Measurements from ENCODE around the gene IPPK. TPM values are rescaled to one million over a fixed set of nuclear protein-coding genes. Genes with fewer than 3 reads are reported as not detected.
"Not testable (repeated sequence)": the region's sequence is repeated elsewhere in the genome, so short reads cannot be mapped to it uniquely, and the experiment has no call there.

The IPPK gene
- total and polyA plus RNA-seq, 10 donors, result 6.1 to 14.6 (median 11.5) TPM

GRCh38 chr9:92595930-92596329 lies 74.0 kb downstream of the IPPK start:
- no peak for DNase-seq
- TF ChIP-seq POLR2A (IDR thresholded peaks at IDR 0.05), result no peak
- no peak for TF ChIP-seq CTCF (IDR thresholded peaks at IDR 0.05 in 8 of 11, conservative IDR thresholded peaks at IDR 0.05 in 3 of 11)
- no peak for TF ChIP-seq POLR2AphosphoS5 (IDR thresholded peaks at IDR 0.05)
- 94 to 100% (median 98%) methylated on average over 1 of the region's 1 CpG for WGBS, 5 donors
- no peaks in the 10 kb centered on the region for H3K4me1 ChIP-seq
- H3K27me3 ChIP-seq (replicated peaks in 1 of 7), result no peaks in the 10 kb centered on the region
- H3K4me3 ChIP-seq, result no peak overlapping the region
- no peaks in the 10 kb centered on the region for H3K9me3 ChIP-seq
- intact Hi-C loops (cut with DNase I; ENCODE audit: low total_unique reads), result no loop called here
- no peaks in the 10 kb centered on the region for H3K36me3 ChIP-seq
- no peak overlapping the region for H3K27ac ChIP-seq

- DNase-seq; intact Hi-C loops (cut with DNase I; ENCODE audit: low total_unique reads); H3K27ac ChIP-seq; H3K4me1 ChIP-seq; H3K36me3 ChIP-seq; H3K4me3 ChIP-seq; H3K27me3 ChIP-seq (replicated peaks in 1 of 7); H3K9me3 ChIP-seq: not testable (repeated sequence)
- WGBS, 5 donors, result 91 to 100% (median 95%) methylated on average over 1 of the region's 1 CpG
These were observed 74.9 kb downstream of the IPPK start for GRCh38 chr9:92595075-92595474.

GRCh38 chr9:92592946-92593861 lies 76.7 kb downstream of the IPPK start:
- no peak for DNase-seq
- Histone ChIP-seq H3K27me3 (replicated peaks in 1 of 7) (no peaks in the 10 kb centered on the region), H3K36me3 (no peaks in the 10 kb centered on the region), H3K4me3 (no peak overlapping the region), H3K27ac (no peak overlapping the region), H3K9me3 (no peaks in the 10 kb centered on the region), H3K4me1 (peaks cover 0 to 18% (median 6%) of the 10 kb centered on the region in 6 donors)
- TF ChIP-seq POLR2AphosphoS5 (IDR thresholded peaks at IDR 0.05) (no peak), CTCF (IDR thresholded peaks at IDR 0.05 in 8 of 11, conservative IDR thresholded peaks at IDR 0.05 in 3 of 11) (no peak), POLR2A (IDR thresholded peaks at IDR 0.05) (no peak)
- intact Hi-C loops (cut with DNase I; ENCODE audit: low total_unique reads), result no loop called here
- WGBS, 5 donors, result 56 to 70% (median 66%) methylated on average over 7 of the region's 7 CpGs

- Histone ChIP-seq H3K4me1 (peaks cover 0 to 18% (median 6%) of the 10 kb centered on the region in 6 donors), H3K27ac (no peak overlapping the region)
- intact Hi-C loops (cut with DNase I; ENCODE audit: low total_unique reads), result no loop called here
These were observed 77.4 kb downstream of the IPPK start for GRCh38 chr9:92592537-92592936.

More at GRCh38 chr9:92592537-92592936, 77.4 kb downstream of the IPPK start:
- 87 to 96% (median 88%) methylated on average over 1 of the region's 1 CpG for WGBS, 5 donors
- Histone ChIP-seq H3K36me3 (no peaks in the 10 kb centered on the region), H3K4me3 (no peak overlapping the region), H3K9me3 (no peaks in the 10 kb centered on the region), H3K27me3 (replicated peaks in 1 of 7) (no peaks in the 10 kb centered on the region)
- TF ChIP-seq CTCF (IDR thresholded peaks at IDR 0.05 in 8 of 11, conservative IDR thresholded peaks at IDR 0.05 in 3 of 11) (no peak), POLR2A (IDR thresholded peaks at IDR 0.05) (no peak), POLR2AphosphoS5 (IDR thresholded peaks at IDR 0.05) (no peak)
- no peak for DNase-seq
